ENCODE data around the gene CDC42EP2.
A peak's percentile ranks its signal among the peaks of the same experiment; 100 is the strongest.

Gene CDC42EP2

GRCh38 chr11:65279279-65279678, 35.4 kb upstream of the CDC42EP2 start:
- peak overlapping the region in 1 of 2 experiments; percentile 21 for H3K27ac ChIP-seq (ENCODE audit: insufficient read depth in 1 of 2, low read depth in 1 of 2, low read length in 2 of 2, poor library complexity in 1 of 2, severe bottlenecking in 2 of 2)
- DNase-seq, result no peak
- ChIA-PET POLR2A (no interaction called here), CTCF (interaction anchor here (1.0 to 18.8 kb wide), 4 partner anchors 13 to 101 kb away, joined by 3 to 284 read pairs (median 115); partner anchors contain the start of genes CDC42EP2 and DPF2)
- no peaks in the 10 kb centered on the region for H3K4me1 ChIP-seq (ENCODE audit: control extremely low read depth in 1 of 4, control insufficient read depth in 4 of 4, insufficient read depth in 4 of 4, low read length in 3 of 4)
- no peak overlapping the region for H3K4me3 ChIP-seq (ENCODE audit: control insufficient read depth in 1 of 7, extremely low read depth in 1 of 7, insufficient read depth in 4 of 7, low read depth in 2 of 7, low read length in 6 of 7)
- peaks cover 15 to 79% (median 44%) of the 10 kb centered on the region in 4 experiments for H3K36me3 ChIP-seq (ENCODE audit: control insufficient read depth in 4 of 4, insufficient read depth in 4 of 4, low read length in 3 of 4)
- WGBS (ENCODE audit: insufficient coverage), result no CpG with 5 or more reads among the region's 4 CpGs
- H3K9me3 ChIP-seq (ENCODE audit: control extremely low read depth in 1 of 5, control insufficient read depth in 4 of 5, insufficient read depth in 2 of 5, low read depth in 1 of 5, low read length in 4 of 5), result no peaks in the 10 kb centered on the region
- H3K27me3 ChIP-seq (replicated peaks in 2 of 5; ENCODE audit: control insufficient read depth in 4 of 5, insufficient read depth in 5 of 5, low read length in 4 of 5), result no peaks in the 10 kb centered on the region

DNA sequence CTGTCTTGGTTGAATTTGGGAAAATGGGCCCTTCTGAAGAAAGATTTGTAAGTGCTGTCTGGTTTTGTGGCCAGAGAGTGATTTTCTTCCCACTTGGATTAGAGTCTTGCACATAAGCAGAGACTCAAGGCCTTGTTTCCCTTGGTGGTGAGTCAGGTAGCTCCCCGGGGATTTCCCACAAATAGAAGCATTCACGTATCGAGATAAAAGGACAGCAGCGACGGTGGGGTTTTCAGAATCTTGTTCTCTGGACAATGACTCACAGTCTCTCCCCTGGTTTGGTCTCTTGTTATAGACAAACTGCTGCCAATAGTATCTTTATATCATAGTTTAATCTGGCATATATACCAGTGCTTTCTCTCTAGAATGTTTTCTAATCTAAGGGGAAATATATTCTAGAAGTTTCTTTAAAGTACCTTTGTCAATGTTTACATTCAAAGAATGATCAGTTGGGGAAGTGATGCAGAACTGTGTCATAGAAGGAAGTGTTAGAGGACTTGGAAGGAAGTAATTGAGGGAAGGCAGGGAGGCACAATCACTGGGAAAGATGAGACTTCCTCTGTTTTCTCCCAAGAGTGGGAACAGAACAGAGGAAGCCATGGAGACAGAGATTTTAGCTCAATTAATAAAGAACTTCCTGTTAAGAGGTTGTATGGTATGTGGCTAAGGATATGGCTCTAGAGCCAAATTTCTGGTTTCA, 34.8 kb upstream of the CDC42EP2 start:
- DNase-seq, result no peak
- H3K4me1 ChIP-seq (ENCODE audit: control extremely low read depth in 1 of 4, control insufficient read depth in 4 of 4, insufficient read depth in 4 of 4, low read length in 3 of 4), result no peaks in the 10 kb centered on the region
- no peak overlapping the region for H3K27ac ChIP-seq (ENCODE audit: insufficient read depth in 1 of 2, low read depth in 1 of 2, low read length in 2 of 2, poor library complexity in 1 of 2, severe bottlenecking in 2 of 2)
- no peak overlapping the region for H3K4me3 ChIP-seq (ENCODE audit: control insufficient read depth in 1 of 7, extremely low read depth in 1 of 7, insufficient read depth in 4 of 7, low read depth in 2 of 7, low read length in 6 of 7)
- CTCF ChIA-PET, result interaction anchor here (1.0 to 18.8 kb wide), 5 partner anchors 10 to 100 kb away, joined by 3 to 284 read pairs (median 13); partner anchors contain the start of genes CDC42EP2 and DPF2
- peaks cover 15 to 84% (median 49%) of the 10 kb centered on the region in 4 experiments for H3K36me3 ChIP-seq (ENCODE audit: control insufficient read depth in 4 of 4, insufficient read depth in 4 of 4, low read length in 3 of 4)
- WGBS (ENCODE audit: insufficient coverage), result 95% methylated on average over 5 of the region's 5 CpGs
- H3K27me3 ChIP-seq (replicated peaks in 2 of 5; ENCODE audit: control insufficient read depth in 4 of 5, insufficient read depth in 5 of 5, low read length in 4 of 5), result no peaks in the 10 kb centered on the region
- no peaks in the 10 kb centered on the region for H3K9me3 ChIP-seq (ENCODE audit: control extremely low read depth in 1 of 5, control insufficient read depth in 4 of 5, insufficient read depth in 2 of 5, low read depth in 1 of 5, low read length in 4 of 5)
- POLR2A ChIA-PET, result no interaction called here

- H3K27me3 ChIP-seq (replicated peaks in 2 of 5; ENCODE audit: control insufficient read depth in 4 of 5, insufficient read depth in 5 of 5, low read length in 4 of 5), result no peaks in the 10 kb centered on the region
- H3K36me3 ChIP-seq (ENCODE audit: control insufficient read depth in 4 of 4, insufficient read depth in 4 of 4, low read length in 3 of 4), result peaks cover 17 to 88% (median 50%) of the 10 kb centered on the region in 4 experiments
- H3K27ac ChIP-seq (ENCODE audit: insufficient read depth in 1 of 2, low read depth in 1 of 2, low read length in 2 of 2, poor library complexity in 1 of 2, severe bottlenecking in 2 of 2), result no peak overlapping the region
- ChIA-PET POLR2A (no interaction called here), CTCF (interaction anchor here (2.1 to 18.8 kb wide), 4 partner anchors 9 to 47 kb away, joined by 6 to 284 read pairs (median 118); partner anchors contain the start of genes CDC42EP2 and DPF2)
- 97% methylated on average over 4 of the region's 4 CpGs for whole genome bisulfite sequencing (ENCODE audit: insufficient coverage)
- no peak overlapping the region for H3K4me3 ChIP-seq (ENCODE audit: control insufficient read depth in 1 of 7, extremely low read depth in 1 of 7, insufficient read depth in 4 of 7, low read depth in 2 of 7, low read length in 6 of 7)
- no peaks in the 10 kb centered on the region for H3K4me1 ChIP-seq (ENCODE audit: control extremely low read depth in 1 of 4, control insufficient read depth in 4 of 4, insufficient read depth in 4 of 4, low read length in 3 of 4)
- H3K9me3 ChIP-seq (ENCODE audit: control extremely low read depth in 1 of 5, control insufficient read depth in 4 of 5, insufficient read depth in 2 of 5, low read depth in 1 of 5, low read length in 4 of 5), result no peaks in the 10 kb centered on the region
- no peak for DNase-seq
Observed at GRCh38 chr11:65280646-65281045, 34.0 kb upstream of the CDC42EP2 start.

GRCh38 chr11:65286686-65287085, 28.0 kb upstream of the CDC42EP2 start:
- CTCF ChIA-PET, result interaction anchor here (1.2 to 1.8 kb wide), 3 partner anchors 12 to 29 kb away, joined by 3 to 16 read pairs (median 4); no protein-coding TSS in a partner anchor
- Histone ChIP-seq H3K9me3 (ENCODE audit: control extremely low read depth in 1 of 5, control insufficient read depth in 4 of 5, insufficient read depth in 2 of 5, low read depth in 1 of 5, low read length in 4 of 5) (no peaks in the 10 kb centered on the region), H3K27ac (ENCODE audit: insufficient read depth in 1 of 2, low read depth in 1 of 2, low read length in 2 of 2, poor library complexity in 1 of 2, severe bottlenecking in 2 of 2) (no peak overlapping the region), H3K36me3 (ENCODE audit: control insufficient read depth in 4 of 4, insufficient read depth in 4 of 4, low read length in 3 of 4) (peaks cover 17 to 80% (median 35%) of the 10 kb centered on the region in 4 experiments), H3K4me3 (ENCODE audit: control insufficient read depth in 1 of 7, extremely low read depth in 1 of 7, insufficient read depth in 4 of 7, low read depth in 2 of 7, low read length in 6 of 7) (no peak overlapping the region), H3K27me3 (replicated peaks in 2 of 5; ENCODE audit: control insufficient read depth in 4 of 5, insufficient read depth in 5 of 5, low read length in 4 of 5) (no peaks in the 10 kb centered on the region), H3K4me1 (ENCODE audit: control extremely low read depth in 1 of 4, control insufficient read depth in 4 of 4, insufficient read depth in 4 of 4, low read length in 3 of 4) (peaks cover 7 to 20% (median 10%) of the 10 kb centered on the region in 4 experiments)
- no peak for DNase-seq
- 100% methylated on average over 2 of the region's 4 CpGs for WGBS (ENCODE audit: insufficient coverage)
- POLR2A ChIA-PET, result no interaction called here

GRCh38 chr11:65287601-65288000, 27.1 kb upstream of the CDC42EP2 start:
- no peaks in the 10 kb centered on the region for H3K27me3 ChIP-seq (replicated peaks in 2 of 5; ENCODE audit: control insufficient read depth in 4 of 5, insufficient read depth in 5 of 5, low read length in 4 of 5)
- POLR2A ChIA-PET, result interaction anchor here (0.6 kb wide), 1 partner anchor 22 kb away, joined by 3 read pairs; no protein-coding TSS in a partner anchor
- whole genome bisulfite sequencing (ENCODE audit: insufficient coverage), result no CpG with 5 or more reads among the region's 2 CpGs

DNA sequence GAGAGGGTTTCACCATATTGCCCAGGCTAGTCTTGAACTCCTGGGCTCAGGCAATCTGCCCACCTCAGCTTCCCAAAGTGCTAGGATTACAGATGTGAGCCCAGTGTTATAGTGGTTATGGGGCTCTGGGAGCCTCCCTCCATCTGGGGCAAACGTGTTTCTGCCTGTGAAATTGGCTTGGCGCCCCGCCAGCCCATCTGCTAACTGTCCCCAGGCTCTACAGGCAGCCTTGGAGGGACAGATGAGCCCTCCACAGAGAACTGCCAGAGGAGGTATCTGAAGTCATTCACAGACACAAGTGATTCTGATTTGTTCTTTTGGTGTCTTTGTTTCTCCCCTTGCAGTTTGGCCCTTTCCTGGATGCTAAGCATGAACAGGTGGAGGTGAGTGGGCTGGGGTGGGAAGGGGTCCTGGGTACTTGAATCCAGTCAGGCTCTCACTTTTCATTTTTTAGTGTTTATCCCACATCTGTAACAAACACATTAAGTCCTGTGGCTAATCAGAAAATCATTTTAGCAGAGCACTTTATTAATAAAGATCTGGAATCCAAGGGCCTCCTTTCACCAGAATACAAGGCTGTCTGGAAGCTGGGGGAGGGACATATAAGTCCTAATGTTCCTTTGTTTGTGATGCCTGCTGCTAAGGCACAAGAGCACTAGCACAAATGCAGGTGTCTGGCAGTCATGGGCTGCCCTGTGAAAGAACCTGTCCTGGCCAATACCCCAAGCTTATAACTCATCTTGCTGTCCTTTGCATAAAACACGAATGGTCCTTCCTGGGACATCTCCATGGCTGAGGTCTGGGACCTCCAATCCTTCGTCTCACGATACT, 25.7 kb upstream of the CDC42EP2 start:
- H3K4me3 ChIP-seq (ENCODE audit: control insufficient read depth in 1 of 7, extremely low read depth in 1 of 7, insufficient read depth in 4 of 7, low read depth in 2 of 7, low read length in 6 of 7), result no peak overlapping the region
- H3K36me3 ChIP-seq (ENCODE audit: control insufficient read depth in 4 of 4, insufficient read depth in 4 of 4, low read length in 3 of 4), result peaks cover 14 to 80% (median 30%) of the 10 kb centered on the region in 4 experiments
- peak overlapping the region in 1 of 2 experiments; percentile 59 for H3K27ac ChIP-seq (ENCODE audit: insufficient read depth in 1 of 2, low read depth in 1 of 2, low read length in 2 of 2, poor library complexity in 1 of 2, severe bottlenecking in 2 of 2)
- 100% methylated on average over 2 of the region's 6 CpGs for WGBS (ENCODE audit: insufficient coverage)
- POLR2A ChIA-PET, result no interaction called here
- H3K9me3 ChIP-seq (ENCODE audit: control extremely low read depth in 1 of 5, control insufficient read depth in 4 of 5, insufficient read depth in 2 of 5, low read depth in 1 of 5, low read length in 4 of 5), result no peaks in the 10 kb centered on the region
- CTCF ChIA-PET, result interaction anchor here (0.7 to 3.6 kb wide), 9 partner anchors 8 to 222 kb away, joined by 3 to 20 read pairs (median 5); partner anchors contain the start of gene CDC42EP2
- peak in 2 of 3 donors; percentile 34 to 40 for DNase-seq
- peaks cover 11 to 30% (median 21%) of the 10 kb centered on the region in 4 experiments for H3K4me1 ChIP-seq (ENCODE audit: control extremely low read depth in 1 of 4, control insufficient read depth in 4 of 4, insufficient read depth in 4 of 4, low read length in 3 of 4)
- no peaks in the 10 kb centered on the region for H3K27me3 ChIP-seq (replicated peaks in 2 of 5; ENCODE audit: control insufficient read depth in 4 of 5, insufficient read depth in 5 of 5, low read length in 4 of 5)

More at GRCh38 chr11:65287601-65288000, 27.1 kb upstream of the CDC42EP2 start:
- DNase-seq, result no peak
- H3K4me3 ChIP-seq (ENCODE audit: control insufficient read depth in 1 of 7, extremely low read depth in 1 of 7, insufficient read depth in 4 of 7, low read depth in 2 of 7, low read length in 6 of 7), result no peak overlapping the region
- no peak overlapping the region for H3K27ac ChIP-seq (ENCODE audit: insufficient read depth in 1 of 2, low read depth in 1 of 2, low read length in 2 of 2, poor library complexity in 1 of 2, severe bottlenecking in 2 of 2)
- H3K9me3 ChIP-seq (ENCODE audit: control extremely low read depth in 1 of 5, control insufficient read depth in 4 of 5, insufficient read depth in 2 of 5, low read depth in 1 of 5, low read length in 4 of 5), result no peaks in the 10 kb centered on the region
- H3K36me3 ChIP-seq (ENCODE audit: control insufficient read depth in 4 of 4, insufficient read depth in 4 of 4, low read length in 3 of 4), result peaks cover 13 to 78% (median 28%) of the 10 kb centered on the region in 4 experiments
- H3K4me1 ChIP-seq (ENCODE audit: control extremely low read depth in 1 of 4, control insufficient read depth in 4 of 4, insufficient read depth in 4 of 4, low read length in 3 of 4), result peaks cover 11 to 28% (median 15%) of the 10 kb centered on the region in 4 experiments
- CTCF ChIA-PET, result interaction anchor here (0.7 to 3.6 kb wide), 8 partner anchors 7 to 224 kb away, joined by 3 to 20 read pairs (median 4); partner anchors contain the start of gene CDC42EP2
